ENCODE measurements around the gene LHFPL6.

DNA sequence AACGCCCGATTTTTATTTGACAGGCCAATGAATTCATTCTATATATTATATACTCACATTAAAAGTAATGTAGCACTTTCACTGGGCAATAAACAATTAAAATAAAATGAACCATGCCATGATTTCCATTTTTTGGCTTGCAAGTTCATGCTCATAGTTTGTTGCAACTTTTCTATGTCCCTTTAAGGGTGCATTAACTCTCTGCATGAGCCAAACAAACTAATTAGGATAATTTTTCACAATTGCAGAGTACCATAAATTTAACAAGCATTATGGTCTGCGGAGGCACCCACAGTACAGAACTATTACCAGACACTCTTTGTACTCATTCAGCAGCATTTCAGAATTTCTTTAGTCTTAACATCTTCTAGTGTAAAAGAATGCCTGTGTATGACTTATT lies 1.4 kb downstream of the LHFPL6 start:
- TF ChIP-seq POLR2A (IDR thresholded peaks at IDR 0.05; ENCODE audit: extremely low read depth, insufficient read length) (no peak), CTCF (IDR thresholded peaks at IDR 0.05; ENCODE audit: low read depth, low read length) (no peak), MYC (IDR thresholded peaks at IDR 0.05; ENCODE audit: low read depth, low read length) (no peak)
